Ishikawa (cell line): ENCODE data around the gene ZNF302.
A peak's percentile ranks its signal among the peaks of the same experiment; 100 is the strongest.

Source experiments
- CEBPB ChIP-seq: IDR thresholded peaks from 2 replicates; pipeline ENCODE4 v1.6.1; 2012
- CREB1 ChIP-seq: IDR thresholded peaks from 2 replicates; pipeline ENCODE4 v1.6.1; 2012; ENCODE audit warnings: low read depth
- EGR1 ChIP-seq: IDR thresholded peaks from 2 replicates; pipeline ENCODE4 v1.6.1; 2012
- EP300 ChIP-seq: IDR thresholded peaks from 2 replicates; pipeline ENCODE4 v1.6.1; 2012; ENCODE audit warnings: borderline replicate concordance
- FOXM1 ChIP-seq: IDR thresholded peaks from 2 replicates; pipeline ENCODE4 v1.6.1; 2012; ENCODE audit warnings: low read depth, borderline replicate concordance
- NFIC ChIP-seq: IDR thresholded peaks from 2 replicates; pipeline ENCODE4 v1.6.1; 2012
- RAD21 ChIP-seq: IDR thresholded peaks from 2 replicates; pipeline ENCODE4 v1.6.1; 2012; ENCODE audit warnings: low read depth
- TAF1 ChIP-seq: IDR thresholded peaks from 2 replicates; pipeline ENCODE4 v1.6.1; 2012; ENCODE audit warnings: low read depth, mild to moderate bottlenecking
- TCF12 ChIP-seq: IDR thresholded peaks from 2 replicates; pipeline ENCODE4 v1.6.1; 2012; ENCODE audit warnings: low read depth
- TEAD4 ChIP-seq: IDR thresholded peaks from 2 replicates; pipeline ENCODE4 v1.6.1; 2012
- YY1 ChIP-seq: IDR thresholded peaks from 2 replicates; pipeline ENCODE4 v1.6.1; 2012; ENCODE audit warnings: low read depth
- ZBTB7A ChIP-seq: IDR thresholded peaks from 2 replicates; pipeline ENCODE4 v1.6.1; 2012; ENCODE audit warnings: low read depth
- TF ChIP-seq, protein P1 (sequence below): IDR thresholded peaks from 2 replicates; pipeline ENCODE4 v1.6.1; 2012
- TF ChIP-seq, protein P2 (sequence below): IDR thresholded peaks from 2 replicates; pipeline ENCODE4 v1.6.1; 2012
- TF ChIP-seq, protein P3 (sequence below): IDR thresholded peaks from 2 replicates; pipeline ENCODE4 v1.6.1; 2012; ENCODE audit warnings: low read depth, mild to moderate bottlenecking

ZNF302 gene

DNA sequence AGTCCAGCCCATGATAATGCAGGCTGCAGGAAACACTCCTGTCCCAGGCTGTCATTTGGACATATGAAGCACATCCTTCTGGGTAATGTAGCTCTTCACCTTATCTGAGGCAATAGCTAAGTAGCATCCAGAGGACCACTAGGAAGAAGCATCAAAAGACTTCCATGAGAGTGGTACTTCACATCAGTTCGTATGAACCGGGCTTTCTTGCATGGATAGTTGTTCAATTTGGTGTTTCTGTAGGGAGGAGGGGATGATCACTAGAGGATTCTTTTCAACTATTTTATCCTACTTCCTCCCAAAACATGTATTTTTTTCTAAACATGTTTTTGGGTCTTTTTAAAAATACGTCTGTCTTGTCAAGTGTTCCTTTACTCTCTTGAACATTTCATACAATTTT is 12.9 kb downstream of the ZNF302 start:
- TF ChIP-seq ZBTB7A, result no peak
- TF ChIP-seq EP300, result no peak

DNA sequence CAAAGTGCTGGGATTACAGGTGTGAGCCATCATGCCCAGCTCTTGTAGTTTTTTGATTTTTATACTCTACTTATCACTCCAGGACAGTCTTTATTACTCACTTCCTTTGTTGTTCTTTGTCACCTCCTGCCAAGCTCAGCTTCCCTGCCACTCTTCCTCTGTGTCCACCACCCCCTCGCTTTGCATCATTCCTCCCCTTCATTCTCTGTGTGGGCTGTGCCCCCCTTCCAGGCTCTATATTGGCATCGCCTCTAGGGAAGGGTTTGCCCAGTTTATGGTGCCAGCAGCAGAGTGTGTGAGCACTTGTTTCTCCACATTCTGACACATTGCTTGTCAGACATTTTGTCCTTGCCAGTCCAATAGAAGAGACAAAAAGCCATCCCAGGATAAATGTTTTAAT is 15.1 kb downstream of the ZNF302 start:
- no peak for TF ChIP-seq EP300

DNA sequence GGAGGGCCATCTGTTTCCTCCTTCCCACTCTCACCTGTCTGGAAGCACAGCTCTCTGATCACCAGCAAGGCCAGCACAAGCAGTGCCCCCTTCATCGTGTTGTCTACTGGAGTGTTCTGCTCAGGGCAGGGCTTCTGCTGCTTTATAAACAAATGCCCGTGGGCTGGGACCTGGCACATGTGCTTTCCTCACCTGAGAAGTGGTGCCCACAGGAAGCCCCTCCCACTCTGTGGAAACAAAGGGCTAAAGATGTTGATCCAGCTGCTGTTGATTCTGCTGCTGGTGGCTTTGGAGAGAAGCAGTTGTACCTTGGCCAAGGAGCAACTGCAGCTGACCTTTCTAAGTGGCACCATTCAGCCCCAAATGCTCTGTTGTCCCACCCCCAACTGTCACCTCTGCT is 30.2 kb downstream of the ZNF302 start:
- TF ChIP-seq TAF1 (no peak), EGR1 (no peak), ZBTB7A (no peak), CEBPB (no peak), EP300 (no peak), TCF12 (no peak), RAD21 (no peak), CREB1 (no peak), NFIC (no peak), YY1 (no peak), TEAD4 (no peak)
- TF ChIP-seq, protein P1, sequence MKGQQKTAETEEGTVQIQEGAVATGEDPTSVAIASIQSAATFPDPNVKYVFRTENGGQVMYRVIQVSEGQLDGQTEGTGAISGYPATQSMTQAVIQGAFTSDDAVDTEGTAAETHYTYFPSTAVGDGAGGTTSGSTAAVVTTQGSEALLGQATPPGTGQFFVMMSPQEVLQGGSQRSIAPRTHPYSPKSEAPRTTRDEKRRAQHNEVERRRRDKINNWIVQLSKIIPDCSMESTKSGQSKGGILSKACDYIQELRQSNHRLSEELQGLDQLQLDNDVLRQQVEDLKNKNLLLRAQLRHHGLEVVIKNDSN, result no peak
- TF ChIP-seq, protein P2, sequence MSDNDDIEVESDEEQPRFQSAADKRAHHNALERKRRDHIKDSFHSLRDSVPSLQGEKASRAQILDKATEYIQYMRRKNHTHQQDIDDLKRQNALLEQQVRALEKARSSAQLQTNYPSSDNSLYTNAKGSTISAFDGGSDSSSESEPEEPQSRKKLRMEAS, result no peak
- TF ChIP-seq, protein P3, sequence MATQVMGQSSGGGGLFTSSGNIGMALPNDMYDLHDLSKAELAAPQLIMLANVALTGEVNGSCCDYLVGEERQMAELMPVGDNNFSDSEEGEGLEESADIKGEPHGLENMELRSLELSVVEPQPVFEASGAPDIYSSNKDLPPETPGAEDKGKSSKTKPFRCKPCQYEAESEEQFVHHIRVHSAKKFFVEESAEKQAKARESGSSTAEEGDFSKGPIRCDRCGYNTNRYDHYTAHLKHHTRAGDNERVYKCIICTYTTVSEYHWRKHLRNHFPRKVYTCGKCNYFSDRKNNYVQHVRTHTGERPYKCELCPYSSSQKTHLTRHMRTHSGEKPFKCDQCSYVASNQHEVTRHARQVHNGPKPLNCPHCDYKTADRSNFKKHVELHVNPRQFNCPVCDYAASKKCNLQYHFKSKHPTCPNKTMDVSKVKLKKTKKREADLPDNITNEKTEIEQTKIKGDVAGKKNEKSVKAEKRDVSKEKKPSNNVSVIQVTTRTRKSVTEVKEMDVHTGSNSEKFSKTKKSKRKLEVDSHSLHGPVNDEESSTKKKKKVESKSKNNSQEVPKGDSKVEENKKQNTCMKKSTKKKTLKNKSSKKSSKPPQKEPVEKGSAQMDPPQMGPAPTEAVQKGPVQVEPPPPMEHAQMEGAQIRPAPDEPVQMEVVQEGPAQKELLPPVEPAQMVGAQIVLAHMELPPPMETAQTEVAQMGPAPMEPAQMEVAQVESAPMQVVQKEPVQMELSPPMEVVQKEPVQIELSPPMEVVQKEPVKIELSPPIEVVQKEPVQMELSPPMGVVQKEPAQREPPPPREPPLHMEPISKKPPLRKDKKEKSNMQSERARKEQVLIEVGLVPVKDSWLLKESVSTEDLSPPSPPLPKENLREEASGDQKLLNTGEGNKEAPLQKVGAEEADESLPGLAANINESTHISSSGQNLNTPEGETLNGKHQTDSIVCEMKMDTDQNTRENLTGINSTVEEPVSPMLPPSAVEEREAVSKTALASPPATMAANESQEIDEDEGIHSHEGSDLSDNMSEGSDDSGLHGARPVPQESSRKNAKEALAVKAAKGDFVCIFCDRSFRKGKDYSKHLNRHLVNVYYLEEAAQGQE, result no peak

DNA sequence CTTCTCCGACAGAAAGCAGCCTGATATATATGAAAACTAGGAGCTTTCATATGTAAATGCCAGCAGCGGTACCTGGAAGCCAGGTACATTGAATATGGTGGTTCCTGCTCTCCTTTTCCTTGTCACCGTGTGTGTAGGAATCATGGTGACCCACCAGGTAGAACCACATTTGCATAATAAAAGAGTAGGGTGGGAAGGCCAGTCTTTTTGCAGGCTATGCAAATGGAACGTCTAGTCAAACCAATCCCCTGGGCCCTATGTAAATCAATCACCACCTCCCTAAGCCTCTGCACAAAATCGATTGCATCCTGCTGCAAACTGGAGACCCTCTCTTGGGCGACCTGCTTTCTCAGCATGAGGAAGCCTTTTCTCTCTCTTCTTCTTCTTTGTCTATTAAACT is 34.4 kb downstream of the ZNF302 start:
- no peak for TF ChIP-seq FOXM1
- no peak for TF ChIP-seq ZBTB7A
- TF ChIP-seq EGR1, result no peak
- no peak for TF ChIP-seq YY1
- TF ChIP-seq, protein P2, result no peak
- TF ChIP-seq EP300, result no peak
- no peak for TF ChIP-seq TCF12
- TF ChIP-seq, protein P1, result no peak

DNA sequence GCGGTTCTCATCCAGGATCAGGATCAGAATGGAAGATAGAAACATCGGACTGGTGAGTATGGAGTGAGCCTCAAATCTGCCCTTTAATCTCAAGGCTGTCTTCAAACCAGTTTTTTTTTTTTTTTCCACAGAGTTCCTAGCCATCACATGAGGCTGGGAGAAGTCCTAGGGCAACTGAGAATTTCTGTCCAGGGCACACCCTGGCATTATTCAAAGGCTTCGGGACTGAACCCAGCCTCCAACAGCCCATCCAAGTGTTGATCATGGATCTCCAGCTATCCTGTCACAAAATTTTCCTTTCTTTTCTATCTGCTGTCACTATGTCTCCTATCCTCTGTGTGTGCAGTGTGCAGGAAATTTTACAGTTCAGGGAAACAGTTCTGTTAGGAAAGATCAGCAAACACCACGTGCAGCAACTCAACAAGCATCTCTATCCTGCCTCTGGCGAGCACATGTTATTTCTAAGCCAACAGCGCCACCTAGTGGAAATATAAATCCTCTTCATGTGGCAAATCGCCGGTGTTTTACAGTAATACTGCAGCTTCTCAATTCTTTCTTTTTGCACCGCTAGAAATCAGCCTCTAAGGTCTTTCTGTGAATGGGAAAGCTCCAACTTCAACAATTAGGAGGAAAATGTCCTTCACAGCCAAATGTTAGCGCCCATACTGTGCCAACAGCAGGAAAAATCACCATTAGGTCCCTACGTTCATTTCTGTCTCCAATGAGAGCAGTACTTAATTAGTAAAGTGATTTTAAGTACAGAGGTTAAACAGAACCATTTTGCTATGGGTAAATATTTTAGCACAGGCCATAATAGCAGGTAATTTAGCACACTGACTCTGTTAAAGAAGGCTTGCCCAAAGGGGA is 35.1 kb downstream of the ZNF302 start:
- no peak for TF ChIP-seq TAF1
- peak; percentile 85 for TF ChIP-seq RAD21
- no peak for TF ChIP-seq CEBPB
- TF ChIP-seq, protein P2, result 0 out of 2 replicates have a peak, but pooled peaks have one; percentile 48

DNA sequence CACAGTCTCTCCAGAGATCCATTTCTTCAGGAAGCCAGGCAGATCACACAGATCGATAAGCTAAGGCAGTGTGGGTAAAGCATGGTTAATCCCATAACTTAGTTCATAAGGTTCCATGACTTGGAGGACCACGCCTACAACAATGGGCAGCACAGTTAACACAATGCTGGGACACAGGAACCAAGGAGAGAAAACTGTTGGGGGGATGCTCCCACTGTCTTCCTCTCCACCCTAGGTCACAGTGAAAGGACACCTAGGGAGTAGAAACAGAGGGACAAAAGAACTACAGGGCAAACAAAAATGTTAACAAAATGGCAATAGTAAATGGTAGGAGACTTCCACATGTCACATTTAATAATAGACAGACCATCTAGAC is 35.8 kb downstream of the ZNF302 start:
- TF ChIP-seq NFIC, result no peak
- TF ChIP-seq YY1, result no peak
- TF ChIP-seq TAF1, result no peak
- TF ChIP-seq CREB1, result no peak
- no peak for TF ChIP-seq FOXM1
- TF ChIP-seq EGR1, result no peak
- TF ChIP-seq, protein P2, result no peak
- no peak for TF ChIP-seq TEAD4
- no peak for TF ChIP-seq CEBPB
- no peak for TF ChIP-seq ZBTB7A
- TF ChIP-seq, protein P1, result no peak
- no peak for TF ChIP-seq EP300
- TF ChIP-seq TCF12, result no peak
- TF ChIP-seq, protein P3, result no peak
- TF ChIP-seq RAD21, result no peak
